MM.1S (cell line): ENCODE measurements around the gene PAPOLG.

Experiments
- DNase-seq: peaks from one replicate; pipeline ENCODE4 v3.0.0-alpha.2; 2015
- H2AFZ ChIP-seq: fragments of 300-600 bp; sonication (generic); 2 replicates; pipeline ENCODE4 v1.6.0; 2016; ENCODE audit warnings: antibody characterized with exemption, low read length
- H3F3A ChIP-seq: fragments of 300-600 bp; sonication (generic); 2 replicates; pipeline ENCODE4 v1.6.1; 2016; ENCODE audit warnings: mild to moderate bottlenecking, antibody characterized with exemption, low read length, moderate library complexity, mixed read lengths; ENCODE audit not compliant: insufficient read depth
- H3K27ac ChIP-seq: fragments of 300-600 bp; sonication (generic); 2 replicates; pipeline ENCODE4 v1.5.1; 2016; ENCODE audit warnings: mild to moderate bottlenecking, low read length
- H3K27me3 ChIP-seq: fragments of 300-600 bp; sonication (generic); replicated peaks from 2 replicates; pipeline ENCODE4 v1.6.0; 2016; ENCODE audit warnings: low read length; ENCODE audit not compliant: insufficient read depth
- H3K36me3 ChIP-seq: fragments of 300-600 bp; sonication (generic); replicated peaks from 2 replicates; pipeline ENCODE4 v1.6.1; 2016; ENCODE audit warnings: mild to moderate bottlenecking, low read length, mixed read lengths; ENCODE audit not compliant: insufficient read depth
- H3K4me1 ChIP-seq: fragments of 300-600 bp; sonication (generic); 2 replicates; pipeline ENCODE4 v1.6.1; 2016; ENCODE audit warnings: low read length, mixed read lengths
- H3K4me2 ChIP-seq: fragments of 300-600 bp; sonication (generic); 2 replicates; pipeline ENCODE4 v1.6.0; 2016; ENCODE audit warnings: low read depth, low read length
- H3K4me3 ChIP-seq: fragments of 300-600 bp; sonication (generic); 2 replicates; pipeline ENCODE4 v1.5.1; 2016; ENCODE audit warnings: low read length, mixed read lengths
- H3K79me2 ChIP-seq: fragments of 300-600 bp; sonication (generic); 2 replicates; pipeline ENCODE4 v1.6.1; 2016; ENCODE audit warnings: mixed run types, low read length, mixed read lengths
- H3K9ac ChIP-seq: fragments of 300-600 bp; sonication (generic); 2 replicates; pipeline ENCODE4 v1.6.1; 2016; ENCODE audit warnings: low read length, mixed read lengths
- H3K9me2 ChIP-seq: fragments of 300-600 bp; sonication (generic); replicated peaks from 2 replicates; pipeline ENCODE4 v1.6.1; 2016; ENCODE audit warnings: mild to moderate bottlenecking, low read length, mixed read lengths; ENCODE audit not compliant: insufficient read depth
- H3K9me3 ChIP-seq: fragments of 300-600 bp; sonication (generic); replicated peaks from 2 replicates; pipeline ENCODE4 v1.6.1; 2016; ENCODE audit warnings: mild to moderate bottlenecking, low read length, mixed read lengths; ENCODE audit not compliant: insufficient read depth
- H4K20me1 ChIP-seq: fragments of 300-600 bp; sonication (generic); 2 replicates; pipeline ENCODE4 v1.6.1; 2016; ENCODE audit warnings: mild to moderate bottlenecking, low read length, moderate library complexity, mixed read lengths; ENCODE audit not compliant: insufficient read depth
- CTCF ChIP-seq: fragments of 300-600 bp; sonication (generic); IDR thresholded peaks from 2 replicates; pipeline ENCODE4 v1.5.1; 2016; ENCODE audit warnings: antibody characterized with exemption, low read length, mixed read lengths
- EZH2 ChIP-seq: fragments of 300-600 bp; sonication (generic); optimal IDR thresholded peaks from 2 replicates; pipeline ENCODE3; 2017; ENCODE audit warnings: low read depth, mild to moderate bottlenecking, antibody characterized with exemption, low read length, mixed read lengths
- EZH2phosphoT487 ChIP-seq: fragments of 300-600 bp; sonication (generic); IDR thresholded peaks from 2 replicates; pipeline ENCODE4 v1.6.1; 2018; ENCODE audit warnings: antibody characterized with exemption, low read length

PAPOLG gene

GRCh38 chr2:60804473-60804872, 48.4 kb downstream of the PAPOLG start:
- H2AFZ ChIP-seq = no peak overlapping the region
- H3K27me3 ChIP-seq = no peaks in the 10 kb centered on the region
- no peaks in the 10 kb centered on the region for H3K9me3 ChIP-seq
- TF ChIP-seq EZH2 (no peak), CTCF (no peak)
- no peaks in the 10 kb centered on the region for H4K20me1 ChIP-seq
- peaks cover 8% of the 10 kb centered on the region; the same call in 1 of the 2 replicates for H3K4me1 ChIP-seq
- H3K9me2 ChIP-seq = no peaks in the 10 kb centered on the region
- H3K36me3 ChIP-seq = no peaks in the 10 kb centered on the region
- H3K4me3 ChIP-seq = no peak overlapping the region
- no peak overlapping the region for H3K9ac ChIP-seq
- H3K4me2 ChIP-seq = no peak overlapping the region
- H3K79me2 ChIP-seq = no peaks in the 10 kb centered on the region
- H3K27ac ChIP-seq = no peak overlapping the region
- DNase-seq = no peak
- H3F3A ChIP-seq = no peaks in the 10 kb centered on the region

- H3K4me2 ChIP-seq = no peak overlapping the region
- no peaks in the 10 kb centered on the region for H4K20me1 ChIP-seq
- no peaks in the 10 kb centered on the region for H3F3A ChIP-seq
- no peak for TF ChIP-seq EZH2
- no peak for TF ChIP-seq EZH2phosphoT487
- no peak for TF ChIP-seq CTCF
- DNase-seq = no peak
- no peaks in the 10 kb centered on the region for H3K9me2 ChIP-seq
- H3K9me3 ChIP-seq = no peaks in the 10 kb centered on the region
- H3K4me1 ChIP-seq = peaks cover 8% of the 10 kb centered on the region; the same call in 1 of the 2 replicates
- no peaks in the 10 kb centered on the region for H3K79me2 ChIP-seq
- H2AFZ ChIP-seq = no peak overlapping the region
- no peak overlapping the region for H3K27ac ChIP-seq
- H3K36me3 ChIP-seq = no peaks in the 10 kb centered on the region
- H3K4me3 ChIP-seq = no peak overlapping the region
- H3K27me3 ChIP-seq = no peaks in the 10 kb centered on the region
- no peak overlapping the region for H3K9ac ChIP-seq
Measured at GRCh38 chr2:60806595-60806987, 50.5 kb downstream of the PAPOLG start.

- no peaks in the 10 kb centered on the region for H4K20me1 ChIP-seq
- H3K9me3 ChIP-seq = no peaks in the 10 kb centered on the region
- TF ChIP-seq EZH2phosphoT487 = no peak
- no peak for TF ChIP-seq EZH2
- no peak for TF ChIP-seq CTCF
- peak; percentile 17 for DNase-seq
- H3K4me2 ChIP-seq = no peak overlapping the region
- no peak overlapping the region for H2AFZ ChIP-seq
- H3K9me2 ChIP-seq = no peaks in the 10 kb centered on the region
- no peak overlapping the region for H3K27ac ChIP-seq
- H3F3A ChIP-seq = no peaks in the 10 kb centered on the region
- H3K79me2 ChIP-seq = no peaks in the 10 kb centered on the region
- H3K4me3 ChIP-seq = no peak overlapping the region
- H3K36me3 ChIP-seq = no peaks in the 10 kb centered on the region
- H3K4me1 ChIP-seq = peaks cover 8% of the 10 kb centered on the region; the same call in 1 of the 2 replicates
- H3K9ac ChIP-seq = no peak overlapping the region
- no peaks in the 10 kb centered on the region for H3K27me3 ChIP-seq
Measured at GRCh38 chr2:60806988-60807681, 51.1 kb downstream of the PAPOLG start.
